Keratinocyte (primary cell): ENCODE measurements around the gene C1orf56. TPM values are rescaled to one million over a fixed set of nuclear protein-coding genes. Genes with fewer than 3 reads are reported as not detected.

ENCODE experiments used
- DNase-seq: peaks from one replicate; pipeline ENCODE4 v3.0.0-alpha.2; 2011; ENCODE audit warnings: low read depth, missing footprints, low spot score
- FAIRE-seq: peaks from 2 replicates; lab custom pipeline; 2011; peaks lifted over from hg19 to GRCh38; lab: Jason Lieb, UNC
- H2AFZ ChIP-seq: 2 replicates; pipeline ENCODE4 v1.6.0; 2012; ENCODE audit warnings: low read length, control low read depth, inconsistent platforms; ENCODE audit not compliant: control insufficient read depth
- H3K27ac ChIP-seq: 2 replicates; pipeline ENCODE4 v1.5.1; 2011; ENCODE audit warnings: low read length; ENCODE audit not compliant: control insufficient read depth, insufficient read depth
- H3K27me3 ChIP-seq: 3 replicates; pipeline ENCODE4 v1.6.0; 2011; ENCODE audit warnings: low read length; ENCODE audit not compliant: control insufficient read depth, insufficient read depth; ENCODE audit errors: extremely low read depth
- H3K36me3 ChIP-seq, 2 experiments: 2 replicates in 1 of 2; 3 replicates in 1 of 2; pipeline ENCODE4 v1.5.1; 2011; ENCODE audit warnings: low read length in 2 of 2, mild to moderate bottlenecking in 1 of 2; ENCODE audit not compliant: control insufficient read depth in 2 of 2, insufficient read depth in 2 of 2; ENCODE audit errors: extremely low read depth in 1 of 2
- H3K4me1 ChIP-seq: 3 replicates; pipeline ENCODE4 v1.5.1; 2011; ENCODE audit warnings: low read length; ENCODE audit not compliant: control insufficient read depth, insufficient read depth; ENCODE audit errors: extremely low read depth
- H3K4me2 ChIP-seq: 3 replicates; pipeline ENCODE4 v1.6.0; 2011; ENCODE audit warnings: low read depth, low read length; ENCODE audit not compliant: control insufficient read depth, insufficient read depth; ENCODE audit errors: extremely low read depth
- H3K4me3 ChIP-seq, 3 experiments: fragments of 200-600 bp in 1 of 3; sonication (generic) in 1 of 3; 2 replicates in 2 of 3; 3 replicates in 1 of 3; pipeline ENCODE4 v1.5.1; 2011 to 2016; ENCODE audit warnings: low read length in 3 of 3, mild to moderate bottlenecking in 3 of 3, control low read depth in 2 of 3, inconsistent platforms in 1 of 3, low read depth in 1 of 3, mixed read lengths in 1 of 3, mixed run types in 1 of 3, moderate library complexity in 1 of 3; ENCODE audit not compliant: control insufficient read depth in 2 of 3, insufficient read depth in 2 of 3; ENCODE audit errors: extremely low read depth in 1 of 3
- H3K79me2 ChIP-seq: 2 replicates; pipeline ENCODE4 v1.6.0; 2012; ENCODE audit warnings: low read length; ENCODE audit not compliant: control insufficient read depth, insufficient read depth
- H3K9ac ChIP-seq: 3 replicates; pipeline ENCODE4 v1.6.0; 2011; ENCODE audit warnings: low read length; ENCODE audit not compliant: control insufficient read depth, insufficient read depth; ENCODE audit errors: extremely low read depth
- H3K9me1 ChIP-seq: 3 replicates; pipeline ENCODE4 v1.6.0; 2011; ENCODE audit warnings: low read length; ENCODE audit not compliant: control insufficient read depth, insufficient read depth; ENCODE audit errors: extremely low read depth
- H3K9me3 ChIP-seq: 2 replicates; pipeline ENCODE4 v1.5.1; 2012; ENCODE audit warnings: low read depth, low read length; ENCODE audit not compliant: control insufficient read depth
- H4K20me1 ChIP-seq: 3 replicates; pipeline ENCODE4 v1.6.0; 2011; ENCODE audit warnings: low read length; ENCODE audit not compliant: control insufficient read depth, insufficient read depth; ENCODE audit errors: extremely low read depth
- EZH2 ChIP-seq: IDR thresholded peaks from one replicate; pipeline ENCODE4 v1.6.1; 2012; ENCODE audit warnings: inconsistent platforms, mild to moderate bottlenecking, low read length, moderate library complexity
- dilution Hi-C: fragments of 300-500 bp; cut with MboI; formaldehyde crosslinking; loops from one replicate; pipeline ENCODE4 v1.7.0; 2020; ENCODE audit warnings: low sequenced_read_pairs; ENCODE audit not compliant: extremely low pct_ligation_motif_present
- polyA plus RNA-seq, 5 experiments: library from polyadenylated mRNA; depleted of rRNA in 3 of 5; stranded (reverse) in 3 of 5; stranded (forward) in 1 of 5; unstranded in 1 of 5; fragments of >200 nt; gene quantifications; 1 replicate in 1 of 5; 2 replicates in 3 of 5; 3 replicates in 1 of 5; pipeline versions ENCODE4 v1.2.1 to v1.2.3, GENCODE V29; 2011 to 2012; ENCODE audit warnings: missing spikeins in 2 of 5, low read depth in 1 of 5, low replicate concordance in 1 of 5
- TF ChIP-seq, protein P1 (sequence below), 3 experiments: IDR thresholded peaks in 1 of 3; conservative IDR thresholded peaks in 1 of 3; optimal IDR thresholded peaks in 1 of 3; 2 replicates in 2 of 3; 3 replicates in 1 of 3; pipeline versions ENCODE3 to v1.5.1; 2011; ENCODE audit warnings: low read length in 3 of 3, mild to moderate bottlenecking in 3 of 3, moderate library complexity in 2 of 3, control low read depth in 1 of 3, inconsistent platforms in 1 of 3; ENCODE audit not compliant: insufficient read depth in 2 of 3; ENCODE audit errors: extremely low read depth in 1 of 3

Gene C1orf56
- polyA plus RNA-seq, 1 donor (not counting 4 experiments of a cell fraction or from before 2014, with no cell fraction given): 0.26 TPM

DNA sequence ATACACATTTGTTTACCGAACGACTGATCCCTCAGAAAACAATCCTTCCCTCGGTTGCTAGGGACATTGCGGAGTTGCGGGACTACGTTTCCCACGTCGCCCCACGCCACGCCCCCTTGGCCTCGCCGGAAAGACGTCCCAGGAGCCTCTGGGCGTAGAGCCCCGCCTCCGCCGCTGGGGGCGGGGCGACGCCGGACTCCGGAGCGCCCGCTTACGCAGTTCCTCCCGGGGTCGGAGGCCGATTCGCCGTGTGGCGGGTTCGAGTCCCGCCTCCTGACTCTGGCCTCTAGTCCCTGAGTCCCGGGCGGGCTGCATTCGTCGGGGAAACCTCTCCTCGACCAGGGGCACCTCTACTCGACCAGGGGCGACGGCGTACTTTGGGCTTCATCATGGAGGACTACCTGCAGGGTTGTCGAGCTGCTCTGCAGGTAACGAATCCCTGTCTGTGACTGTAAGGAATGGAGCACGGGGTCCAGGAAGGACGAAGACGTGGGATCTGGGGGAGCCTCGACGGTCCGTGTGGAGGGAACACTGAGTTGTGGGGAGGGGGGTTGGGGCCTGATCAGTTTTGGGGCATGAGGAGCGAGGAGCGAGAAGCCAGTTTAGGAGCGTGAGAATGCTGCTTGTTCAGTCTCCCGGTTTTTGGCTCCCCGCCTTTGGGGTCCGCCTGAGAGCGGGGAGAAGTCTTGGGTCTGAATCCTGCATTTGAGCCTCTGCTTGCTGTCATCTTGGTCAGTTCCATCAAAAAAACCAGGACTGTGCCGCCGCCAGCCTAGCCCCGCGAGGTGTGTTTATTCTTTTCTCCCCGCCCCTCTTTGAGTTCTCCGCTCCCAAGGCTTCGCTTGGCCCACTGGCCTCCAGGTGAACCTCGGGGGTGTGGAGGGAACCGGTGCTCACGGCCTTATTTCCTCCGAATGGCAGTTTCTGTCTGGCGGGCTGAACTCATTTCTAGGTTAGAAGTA lies 39.0 kb upstream of the C1orf56 start, which contains the start of gene PRUNE1:
Gene PRUNE1, plus strand, starts transcription at position 206 of the 962 bp plus-strand sequence. Its CDS starts 184 bp downstream, at position 390.
- peaks cover 43% of the 10 kb centered on the region for H3K4me1 ChIP-seq
- peak; percentile 29 for FAIRE-seq

GRCh38 chr1:151009206-151009587 lies 38.4 kb upstream of the C1orf56 start:
- H3K27ac ChIP-seq: peak overlapping the region; percentile 65
- no peaks in the 10 kb centered on the region for H3K9me3 ChIP-seq
- no peaks in the 10 kb centered on the region for H3K79me2 ChIP-seq
- H3K27me3 ChIP-seq: no peaks in the 10 kb centered on the region
- TF ChIP-seq, protein P1, sequence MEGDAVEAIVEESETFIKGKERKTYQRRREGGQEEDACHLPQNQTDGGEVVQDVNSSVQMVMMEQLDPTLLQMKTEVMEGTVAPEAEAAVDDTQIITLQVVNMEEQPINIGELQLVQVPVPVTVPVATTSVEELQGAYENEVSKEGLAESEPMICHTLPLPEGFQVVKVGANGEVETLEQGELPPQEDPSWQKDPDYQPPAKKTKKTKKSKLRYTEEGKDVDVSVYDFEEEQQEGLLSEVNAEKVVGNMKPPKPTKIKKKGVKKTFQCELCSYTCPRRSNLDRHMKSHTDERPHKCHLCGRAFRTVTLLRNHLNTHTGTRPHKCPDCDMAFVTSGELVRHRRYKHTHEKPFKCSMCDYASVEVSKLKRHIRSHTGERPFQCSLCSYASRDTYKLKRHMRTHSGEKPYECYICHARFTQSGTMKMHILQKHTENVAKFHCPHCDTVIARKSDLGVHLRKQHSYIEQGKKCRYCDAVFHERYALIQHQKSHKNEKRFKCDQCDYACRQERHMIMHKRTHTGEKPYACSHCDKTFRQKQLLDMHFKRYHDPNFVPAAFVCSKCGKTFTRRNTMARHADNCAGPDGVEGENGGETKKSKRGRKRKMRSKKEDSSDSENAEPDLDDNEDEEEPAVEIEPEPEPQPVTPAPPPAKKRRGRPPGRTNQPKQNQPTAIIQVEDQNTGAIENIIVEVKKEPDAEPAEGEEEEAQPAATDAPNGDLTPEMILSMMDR (optimal IDR thresholded peaks at IDR 0.05 in 1 of 3, IDR thresholded peaks at IDR 0.05 in 1 of 3, conservative IDR thresholded peaks at IDR 0.05 in 1 of 3; ENCODE audit: extremely low read depth in 1 of 3, insufficient read depth in 2 of 3, low read length in 3 of 3): no peak
- no peak for TF ChIP-seq EZH2
- H3K4me3 ChIP-seq: peak overlapping the region; percentile 76 to 87 (median 83)
- peaks cover 2% of the 10 kb centered on the region for H3K9me1 ChIP-seq
- H3K9ac ChIP-seq: peak overlapping the region; percentile 84
- peaks cover 0 to 4% of the 10 kb centered on the region in 2 experiments for H3K36me3 ChIP-seq
- peaks cover 41% of the 10 kb centered on the region for H3K4me1 ChIP-seq
- FAIRE-seq: no peak
- H3K4me2 ChIP-seq: peak overlapping the region; percentile 91
- peak overlapping the region; percentile 92 for H2AFZ ChIP-seq
- H4K20me1 ChIP-seq: no peaks in the 10 kb centered on the region
- dilution Hi-C loops: no loop called here
- no peak for DNase-seq

More for the DNA sequence above, 39.0 kb upstream of the C1orf56 start, which contains the start of gene PRUNE1:
- Histone ChIP-seq H3K4me3 (peak within 1 kb of the TSS; percentile 76 to 87 (median 83)), H3K27ac (peak within 1 kb of the TSS; percentile 65), H3K9ac (peak within 1 kb of the TSS; percentile 84), H3K36me3 (peaks cover 0 to 4% of the 10 kb centered on the region in 2 experiments), H3K27me3 (no peaks in the 10 kb centered on the region), H3K9me3 (no peaks in the 10 kb centered on the region), H3K9me1 (peaks cover 2% of the 10 kb centered on the region), H4K20me1 (no peaks in the 10 kb centered on the region), H2AFZ (peak within 1 kb of the TSS; percentile 92), H3K4me2 (peak within 1 kb of the TSS; percentile 91), H3K79me2 (no peaks in the 10 kb centered on the region)
- dilution Hi-C loops: no loop called here
- DNase-seq: peak; percentile 76
- no peak for TF ChIP-seq EZH2
- TF ChIP-seq, protein P1 (optimal IDR thresholded peaks at IDR 0.05 in 1 of 3, IDR thresholded peaks at IDR 0.05 in 1 of 3, conservative IDR thresholded peaks at IDR 0.05 in 1 of 3; ENCODE audit: extremely low read depth in 1 of 3, insufficient read depth in 2 of 3, low read length in 3 of 3): no peak
